H9 (cell line): ENCODE results near the gene ULK2. TPM values are rescaled to one million over a fixed set of nuclear protein-coding genes. Genes with fewer than 3 reads are reported as not detected.
"Not testable (repeated sequence)": the region's sequence is repeated elsewhere in the genome, so short reads cannot be mapped to it uniquely, and the experiment has no call there.

Experiments used
- DNase-seq: peaks from one replicate; pipeline ENCODE4 v3.0.0-alpha.2; 2017
- H2AFZ ChIP-seq: one replicate; pipeline ENCODE4 v1.6.1; 2013; ENCODE audit warnings: mild to moderate bottlenecking, low read length, control low read depth, moderate library complexity
- H2AK5ac ChIP-seq: 2 replicates; pipeline ENCODE4 v1.6.1; 2013; ENCODE audit warnings: low read length, control low read depth, mixed read lengths; ENCODE audit not compliant: insufficient read length
- H2BK120ac ChIP-seq: one replicate; pipeline ENCODE4 v1.6.1; 2013; ENCODE audit warnings: low read depth, mild to moderate bottlenecking, low read length, control low read depth, inconsistent platforms; ENCODE audit not compliant: poor library complexity, severe bottlenecking
- H2BK12ac ChIP-seq: 2 replicates; pipeline ENCODE4 v1.6.1; 2013; ENCODE audit warnings: low read length, control low read depth, mixed read lengths, low read depth; ENCODE audit not compliant: insufficient read length
- H2BK15ac ChIP-seq: 2 replicates; pipeline ENCODE4 v1.6.1; 2013; ENCODE audit warnings: low read depth, low read length, control low read depth
- H2BK20ac ChIP-seq: one replicate; pipeline ENCODE4 v1.6.1; 2013; ENCODE audit warnings: low read depth, mild to moderate bottlenecking, low read length, control low read depth, inconsistent platforms; ENCODE audit not compliant: poor library complexity, severe bottlenecking
- H2BK5ac ChIP-seq: 2 replicates; pipeline ENCODE4 v1.6.1; 2013; ENCODE audit warnings: low read length, control low read depth, mixed read lengths; ENCODE audit not compliant: insufficient read length
- H3K14ac ChIP-seq: 2 replicates; pipeline ENCODE4 v1.6.1; 2013; ENCODE audit warnings: low read length, control low read depth; ENCODE audit not compliant: insufficient read depth
- H3K18ac ChIP-seq: 2 replicates; pipeline ENCODE4 v1.6.1; 2013; ENCODE audit warnings: low read depth, mild to moderate bottlenecking, mixed read lengths, low read length, control low read depth; ENCODE audit not compliant: insufficient read length
- H3K23ac ChIP-seq: 2 replicates; pipeline ENCODE4 v1.6.1; 2013; ENCODE audit warnings: low read length, control low read depth, mixed read lengths, low read depth; ENCODE audit not compliant: insufficient read length
- H3K23me2 ChIP-seq: 2 replicates; pipeline ENCODE4 v1.6.1; 2013; ENCODE audit warnings: low read depth, mild to moderate bottlenecking, mixed read lengths, low read length, control low read depth; ENCODE audit not compliant: insufficient read length, poor library complexity, severe bottlenecking
- H3K27ac ChIP-seq: 2 replicates; pipeline ENCODE4 v1.5.1; 2013; ENCODE audit warnings: low read length, control low read depth, mixed read lengths, low read depth; ENCODE audit not compliant: insufficient read length
- H3K27me3 ChIP-seq: 2 replicates; pipeline ENCODE4 v1.6.1; 2013; ENCODE audit warnings: low read length, control low read depth, inconsistent platforms; ENCODE audit not compliant: insufficient read depth
- H3K4ac ChIP-seq: 2 replicates; pipeline ENCODE4 v1.6.1; 2013; ENCODE audit warnings: low read depth, mild to moderate bottlenecking, control low read depth, inconsistent platforms, low read length, moderate library complexity
- H3K4me1 ChIP-seq: 2 replicates; pipeline ENCODE4 v1.6.1; 2013; ENCODE audit warnings: low read length, control low read depth, inconsistent platforms; ENCODE audit not compliant: insufficient read depth
- H3K4me2 ChIP-seq: 2 replicates; pipeline ENCODE4 v1.6.1; 2013; ENCODE audit warnings: low read length, control low read depth, mixed read lengths; ENCODE audit not compliant: insufficient read length, insufficient read depth
- H3K56ac ChIP-seq: 2 replicates; pipeline ENCODE4 v1.6.1; 2013; ENCODE audit warnings: low read depth, mild to moderate bottlenecking, mixed read lengths, low read length, control low read depth; ENCODE audit not compliant: insufficient read length
- H3K79me1 ChIP-seq: 2 replicates; pipeline ENCODE4 v1.6.1; 2013; ENCODE audit warnings: low read depth, mild to moderate bottlenecking, moderate library complexity, low read length, control low read depth, inconsistent platforms; ENCODE audit not compliant: insufficient read depth, poor library complexity, severe bottlenecking
- H3K79me2 ChIP-seq: 2 replicates; pipeline ENCODE4 v1.6.1; 2013; ENCODE audit warnings: low read length, control low read depth, inconsistent platforms; ENCODE audit not compliant: insufficient read depth
- H3K9ac ChIP-seq: 2 replicates; pipeline ENCODE4 v1.6.1; 2013; ENCODE audit warnings: low read length, control low read depth, mixed read lengths; ENCODE audit not compliant: insufficient read length; ENCODE audit errors: extremely low read depth
- H3K9me3 ChIP-seq: one replicate; pipeline ENCODE4 v1.6.1; 2013; ENCODE audit warnings: low read depth, low read length, inconsistent platforms; ENCODE audit not compliant: control insufficient read depth
- H3T11ph ChIP-seq: one replicate; pipeline ENCODE4 v1.6.1; 2013; ENCODE audit warnings: mild to moderate bottlenecking, low read length, control low read depth, inconsistent platforms
- H4K20me1 ChIP-seq: one replicate; pipeline ENCODE4 v1.6.1; 2013; ENCODE audit not compliant: control insufficient read depth, insufficient read length, insufficient read depth
- H4K5ac ChIP-seq: 2 replicates; pipeline ENCODE4 v1.6.1; 2013; ENCODE audit warnings: low read depth, mild to moderate bottlenecking, mixed read lengths, low read length, control low read depth; ENCODE audit not compliant: insufficient read length
- H4K8ac ChIP-seq: replicated peaks from 2 replicates; pipeline ENCODE4 v1.6.1; 2013; ENCODE audit warnings: low read length, control low read depth, mixed read lengths, low read depth; ENCODE audit not compliant: insufficient read length
- H4K91ac ChIP-seq: 2 replicates; pipeline ENCODE4 v1.6.1; 2013; ENCODE audit warnings: low read depth, mild to moderate bottlenecking, moderate library complexity, mixed read lengths, low read length, control low read depth; ENCODE audit not compliant: insufficient read length
- H3K27ac Mint-ChIP-seq, 3 experiments: 2 replicates in 2 of 3; 3 replicates in 1 of 3; pipeline ENCODE4 v1.8.0; 2020 to 2021; ENCODE audit warnings: mixed read lengths in 3 of 3, mild to moderate bottlenecking in 1 of 3, moderate library complexity in 1 of 3
- H3K27me3 Mint-ChIP-seq: 2 replicates; pipeline ENCODE4 v1.8.0; 2021; ENCODE audit warnings: low read depth, mild to moderate bottlenecking, moderate library complexity, mixed read lengths
- H3K36me3 Mint-ChIP-seq, 3 experiments: 2 replicates in 2 of 3; 3 replicates in 1 of 3; pipeline ENCODE4 v1.8.0; 2020 to 2021; ENCODE audit warnings: low read depth in 3 of 3, mixed read lengths in 3 of 3; ENCODE audit not compliant: insufficient read depth in 1 of 3
- H3K4me1 Mint-ChIP-seq, 2 experiments: 2 replicates each; pipeline ENCODE4 v1.8.0; 2020; ENCODE audit warnings: mixed read lengths in 2 of 2
- H3K4me3 Mint-ChIP-seq, 2 experiments: 2 replicates in 1 of 2; 3 replicates in 1 of 2; pipeline ENCODE4 v1.8.0; 2020 to 2021; ENCODE audit warnings: mild to moderate bottlenecking in 2 of 2, mixed read lengths in 2 of 2, moderate library complexity in 1 of 2
- H3K9me3 Mint-ChIP-seq, 2 experiments: 2 replicates in 1 of 2; 3 replicates in 1 of 2; pipeline ENCODE4 v1.8.0; 2020; ENCODE audit warnings: mild to moderate bottlenecking in 2 of 2, mixed read lengths in 2 of 2, moderate library complexity in 1 of 2
- WGBS: extraction: QIAGEN DNeasy Blood & Tissue Kit; methylation state at CpG from one replicate; pipeline ENCODE4 v1.1.7; 2013; ENCODE audit warnings: missing lambda C conversion rate, low lambda C conversion rate, mixed read lengths; ENCODE audit not compliant: insufficient read length; ENCODE audit errors: extremely low coverage; 5-methylcytosine and 5-hydroxymethylcytosine counted together
- total RNA-seq: library from RNA; stranded (reverse); gene quantifications from 2 replicates; pipeline ENCODE4 v1.2.1, GENCODE V29; 2021
- TF ChIP-seq, protein P1 (sequence below): fragments of 200-600 bp; sonication (generic); conservative IDR thresholded peaks from 3 replicates; pipeline ENCODE4 v1.8.0; 2021; ENCODE audit warnings: antibody characterized with exemption, mild to moderate bottlenecking

The ULK2 gene
- total RNA-seq, 1 experiment from 2014 or later = 11.5 TPM

DNA sequence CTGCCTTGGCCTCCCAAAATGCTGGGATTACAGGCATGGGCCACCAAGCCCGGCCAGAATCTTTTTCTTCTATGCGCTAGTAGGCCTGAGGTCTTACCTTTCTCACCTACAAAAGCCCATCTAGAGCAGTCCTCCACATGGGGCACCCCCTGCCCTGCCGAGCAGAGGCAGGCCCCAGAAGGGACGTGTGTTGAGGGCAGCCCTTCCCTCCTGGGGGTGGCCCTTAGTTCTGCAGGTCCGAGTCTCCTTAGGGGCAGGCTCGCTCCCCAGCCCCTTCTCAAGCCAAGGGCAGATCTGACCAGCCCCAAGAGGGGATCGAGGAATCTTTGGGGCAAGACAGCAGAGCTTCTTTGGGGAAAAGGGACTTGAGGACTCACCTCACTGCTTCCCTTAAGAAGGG is 101.7 kb downstream of the ULK2 start:
- no peaks in the 10 kb centered on the region for H3K9me3 Mint-ChIP-seq
- no CpG with 5 or more reads among the region's 7 CpGs for WGBS

DNA sequence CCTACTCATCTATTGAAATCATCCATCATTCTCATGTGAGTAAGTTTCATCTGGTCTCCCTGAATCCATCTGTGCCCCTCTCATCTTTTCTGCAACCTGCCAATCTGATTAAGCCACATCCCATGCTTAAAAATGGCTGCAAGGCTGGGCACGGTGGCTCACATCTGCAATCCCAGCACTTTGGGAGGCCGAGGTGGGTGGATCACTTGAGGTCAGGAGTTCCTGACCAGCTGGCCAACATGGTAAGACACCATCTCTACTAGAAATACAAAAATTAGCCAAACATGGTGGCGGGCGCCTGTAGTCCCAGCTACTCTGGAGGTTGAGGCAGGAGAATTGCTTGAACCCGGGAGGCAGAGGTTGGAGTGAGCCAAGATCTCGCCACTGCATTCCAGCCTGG is 103.7 kb downstream of the ULK2 start:
- H4K91ac ChIP-seq, H2BK20ac ChIP-seq, H4K5ac ChIP-seq, H3K36me3 Mint-ChIP-seq, H3K4me3 Mint-ChIP-seq, H4K8ac ChIP-seq, H3K14ac ChIP-seq, H3K4me2 ChIP-seq, H3K9me3 Mint-ChIP-seq, H2BK15ac ChIP-seq, H2AFZ ChIP-seq, H3K4me1 ChIP-seq, H2AK5ac ChIP-seq, H3K23ac ChIP-seq, H3K4ac ChIP-seq, H3K9ac ChIP-seq, H2BK12ac ChIP-seq, H3K27ac ChIP-seq, H2BK5ac ChIP-seq, H3T11ph ChIP-seq, H2BK120ac ChIP-seq, H3K18ac ChIP-seq, DNase-seq, H3K27ac Mint-ChIP-seq, H4K20me1 ChIP-seq, H3K79me2 ChIP-seq, H3K23me2 ChIP-seq, H3K56ac ChIP-seq, H3K9me3 ChIP-seq, H3K27me3 ChIP-seq, H3K79me1 ChIP-seq: not testable (repeated sequence)
- no CpG with 5 or more reads among the region's 6 CpGs for WGBS
- Mint-ChIP-seq H3K4me1 (peaks cover 7 to 11% of the 10 kb centered on the region in 2 experiments), H3K27me3 (peaks cover 14% of the 10 kb centered on the region)

More for the DNA sequence above, 101.7 kb downstream of the ULK2 start:
- H3T11ph ChIP-seq = no peak overlapping the region
- no peak overlapping the region for H3K4me2 ChIP-seq
- no peaks in the 10 kb centered on the region for H3K23me2 ChIP-seq
- H4K91ac ChIP-seq = no peak overlapping the region
- DNase-seq = no peak
- no peak overlapping the region for H2AK5ac ChIP-seq
- H3K9me3 ChIP-seq = no peaks in the 10 kb centered on the region
- Mint-ChIP-seq H3K27ac (no peak overlapping the region), H3K4me1 (peaks cover 7 to 11% of the 10 kb centered on the region in 2 experiments), H3K4me3 (no peak overlapping the region), H3K27me3 (peaks cover 9% of the 10 kb centered on the region), H3K36me3 (no peaks in the 10 kb centered on the region)
- H3K56ac ChIP-seq = no peak overlapping the region
- H2BK120ac ChIP-seq = no peak overlapping the region
- no peak overlapping the region for H3K9ac ChIP-seq
- no peak overlapping the region for H3K23ac ChIP-seq
- H2BK20ac ChIP-seq = no peak overlapping the region
- H3K27ac ChIP-seq = no peak overlapping the region
- H2BK15ac ChIP-seq = no peak overlapping the region
- H2BK12ac ChIP-seq = no peak overlapping the region
- H3K4me1 ChIP-seq = no peaks in the 10 kb centered on the region
- H4K20me1 ChIP-seq = no peaks in the 10 kb centered on the region
- H4K5ac ChIP-seq = no peak overlapping the region
- H3K4ac ChIP-seq = no peak overlapping the region
- no peak overlapping the region for H3K14ac ChIP-seq
- no peaks in the 10 kb centered on the region for H3K27me3 ChIP-seq
- no peak overlapping the region for H2AFZ ChIP-seq
- H4K8ac ChIP-seq = no peak overlapping the region
- no peaks in the 10 kb centered on the region for H3K79me1 ChIP-seq
- no peaks in the 10 kb centered on the region; the same call in 1 of the 2 replicates for H3K79me2 ChIP-seq
- no peak overlapping the region for H3K18ac ChIP-seq
- TF ChIP-seq, protein P1, sequence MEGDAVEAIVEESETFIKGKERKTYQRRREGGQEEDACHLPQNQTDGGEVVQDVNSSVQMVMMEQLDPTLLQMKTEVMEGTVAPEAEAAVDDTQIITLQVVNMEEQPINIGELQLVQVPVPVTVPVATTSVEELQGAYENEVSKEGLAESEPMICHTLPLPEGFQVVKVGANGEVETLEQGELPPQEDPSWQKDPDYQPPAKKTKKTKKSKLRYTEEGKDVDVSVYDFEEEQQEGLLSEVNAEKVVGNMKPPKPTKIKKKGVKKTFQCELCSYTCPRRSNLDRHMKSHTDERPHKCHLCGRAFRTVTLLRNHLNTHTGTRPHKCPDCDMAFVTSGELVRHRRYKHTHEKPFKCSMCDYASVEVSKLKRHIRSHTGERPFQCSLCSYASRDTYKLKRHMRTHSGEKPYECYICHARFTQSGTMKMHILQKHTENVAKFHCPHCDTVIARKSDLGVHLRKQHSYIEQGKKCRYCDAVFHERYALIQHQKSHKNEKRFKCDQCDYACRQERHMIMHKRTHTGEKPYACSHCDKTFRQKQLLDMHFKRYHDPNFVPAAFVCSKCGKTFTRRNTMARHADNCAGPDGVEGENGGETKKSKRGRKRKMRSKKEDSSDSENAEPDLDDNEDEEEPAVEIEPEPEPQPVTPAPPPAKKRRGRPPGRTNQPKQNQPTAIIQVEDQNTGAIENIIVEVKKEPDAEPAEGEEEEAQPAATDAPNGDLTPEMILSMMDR = no peak
- no peak overlapping the region for H2BK5ac ChIP-seq
